ACC112 (cell line): ENCODE measurements around the gene MLLT10.

ENCODE experiments used
- H2AFZ ChIP-seq: fragments of 200-600 bp; sonication (generic); one replicate; pipeline ENCODE4 v1.6.0; 2017; ENCODE audit warnings: antibody characterized with exemption, low read length; ENCODE audit not compliant: unreplicated experiment
- H3K27ac ChIP-seq: fragments of 200-600 bp; sonication (generic); 2 replicates; pipeline ENCODE4 v1.5.1; 2014; ENCODE audit warnings: low read depth, mild to moderate bottlenecking, antibody characterized with exemption, low read length, moderate library complexity
- H3K27me3 ChIP-seq: fragments of 200-600 bp; sonication (generic); 2 replicates; pipeline ENCODE4 v1.6.1; 2014; ENCODE audit warnings: mild to moderate bottlenecking, antibody characterized with exemption, low read length, moderate library complexity, mixed read lengths; ENCODE audit not compliant: insufficient read depth
- H3K36me3 ChIP-seq: fragments of 200-600 bp; sonication (generic); 2 replicates; pipeline ENCODE4 v1.6.1; 2016; ENCODE audit warnings: mild to moderate bottlenecking, antibody characterized with exemption, low read length, moderate library complexity, mixed read lengths; ENCODE audit not compliant: insufficient read depth
- H3K4me1 ChIP-seq: fragments of 200-600 bp; sonication (generic); one replicate; pipeline ENCODE4 v1.6.1; 2016; ENCODE audit warnings: low read length, mixed read lengths; ENCODE audit not compliant: insufficient read depth, unreplicated experiment, control insufficient read depth
- H3K4me3 ChIP-seq: fragments of 200-600 bp; sonication (generic); 2 replicates; pipeline ENCODE4 v1.5.1; 2014; ENCODE audit warnings: mild to moderate bottlenecking, low read depth, low read length
- H3K79me2 ChIP-seq: fragments of 200-600 bp; sonication (generic); one replicate; pipeline ENCODE4 v1.6.0; 2016; ENCODE audit warnings: low read length; ENCODE audit not compliant: control insufficient read depth, unreplicated experiment, insufficient read depth

The MLLT10 gene

GRCh38 chr10:21649454-21649872 is 115.4 kb downstream of the MLLT10 start:
- H3K36me3 ChIP-seq: peaks cover 9% of the 10 kb centered on the region; the same call in 1 of the 2 replicates
- no peak overlapping the region for H3K27ac ChIP-seq
- H3K4me3 ChIP-seq: no peak overlapping the region
- H3K79me2 ChIP-seq: peaks cover 32% of the 10 kb centered on the region
- peaks cover 6% of the 10 kb centered on the region for H3K4me1 ChIP-seq
- H2AFZ ChIP-seq: no peak overlapping the region
- H3K27me3 ChIP-seq: no peaks in the 10 kb centered on the region

GRCh38 chr10:21650353-21650752 is 116.3 kb downstream of the MLLT10 start:
- Histone ChIP-seq H3K27ac (no peak overlapping the region), H3K27me3 (no peaks in the 10 kb centered on the region), H3K36me3 (peaks cover 9% of the 10 kb centered on the region; the same call in 1 of the 2 replicates), H3K4me1 (peaks cover 6% of the 10 kb centered on the region), H3K79me2 (peaks cover 38% of the 10 kb centered on the region), H3K4me3 (no peak overlapping the region), H2AFZ (no peak overlapping the region)

GRCh38 chr10:21655236-21655635 is 121.2 kb downstream of the MLLT10 start:
- Histone ChIP-seq H3K4me3 (no peak overlapping the region), H3K79me2 (peaks cover 28% of the 10 kb centered on the region), H3K4me1 (no peaks in the 10 kb centered on the region), H3K36me3 (peaks cover 9% of the 10 kb centered on the region; the same call in 1 of the 2 replicates), H3K27ac (no peak overlapping the region), H2AFZ (no peak overlapping the region), H3K27me3 (no peaks in the 10 kb centered on the region)

GRCh38 chr10:21655687-21656086 is 121.7 kb downstream of the MLLT10 start:
- Histone ChIP-seq H2AFZ (no peak overlapping the region), H3K36me3 (peaks cover 9% of the 10 kb centered on the region; the same call in 1 of the 2 replicates), H3K27ac (no peak overlapping the region), H3K79me2 (peaks cover 28% of the 10 kb centered on the region), H3K27me3 (no peaks in the 10 kb centered on the region), H3K4me1 (no peaks in the 10 kb centered on the region), H3K4me3 (no peak overlapping the region)

GRCh38 chr10:21661087-21661486 is 127.1 kb downstream of the MLLT10 start:
- H3K4me1 ChIP-seq: no peaks in the 10 kb centered on the region
- no peak overlapping the region for H2AFZ ChIP-seq
- no peaks in the 10 kb centered on the region for H3K27me3 ChIP-seq
- peaks cover 27% of the 10 kb centered on the region for H3K79me2 ChIP-seq
- no peak overlapping the region for H3K4me3 ChIP-seq
- H3K36me3 ChIP-seq: no peaks in the 10 kb centered on the region
- H3K27ac ChIP-seq: no peak overlapping the region

- Histone ChIP-seq H3K36me3 (no peaks in the 10 kb centered on the region), H3K4me3 (no peak overlapping the region), H3K4me1 (peaks cover 3% of the 10 kb centered on the region), H3K27ac (no peak overlapping the region), H3K27me3 (no peaks in the 10 kb centered on the region), H3K79me2 (peaks cover 27% of the 10 kb centered on the region), H2AFZ (no peak overlapping the region)
Measured at GRCh38 chr10:21661935-21662334, 127.9 kb downstream of the MLLT10 start.

- H3K4me3 ChIP-seq: no peak overlapping the region
- no peaks in the 10 kb centered on the region for H3K27me3 ChIP-seq
- H3K27ac ChIP-seq: no peak overlapping the region
- no peak overlapping the region for H2AFZ ChIP-seq
- no peaks in the 10 kb centered on the region for H3K36me3 ChIP-seq
- peaks cover 8% of the 10 kb centered on the region for H3K4me1 ChIP-seq
- peaks cover 32% of the 10 kb centered on the region for H3K79me2 ChIP-seq
Measured at GRCh38 chr10:21662635-21663034, 128.6 kb downstream of the MLLT10 start.

GRCh38 chr10:21668831-21669230 is 134.8 kb downstream of the MLLT10 start:
- Histone ChIP-seq H3K4me3 (no peak overlapping the region), H3K27me3 (no peaks in the 10 kb centered on the region), H3K36me3 (no peaks in the 10 kb centered on the region; the same call in 1 of the 2 replicates), H3K27ac (no peak overlapping the region), H2AFZ (no peak overlapping the region), H3K4me1 (peaks cover 8% of the 10 kb centered on the region), H3K79me2 (peaks cover 30% of the 10 kb centered on the region)

GRCh38 chr10:21670391-21670790 is 136.4 kb downstream of the MLLT10 start:
- Histone ChIP-seq H3K79me2 (peaks cover 30% of the 10 kb centered on the region), H2AFZ (no peak overlapping the region), H3K27ac (no peak overlapping the region), H3K27me3 (no peaks in the 10 kb centered on the region), H3K36me3 (no peaks in the 10 kb centered on the region; the same call in 1 of the 2 replicates), H3K4me3 (no peak overlapping the region), H3K4me1 (peaks cover 8% of the 10 kb centered on the region)

GRCh38 chr10:21673668-21674067 is 139.6 kb downstream of the MLLT10 start:
- Histone ChIP-seq H2AFZ (no peak overlapping the region), H3K4me3 (no peak overlapping the region), H3K4me1 (no peaks in the 10 kb centered on the region), H3K36me3 (no peaks in the 10 kb centered on the region; the same call in 1 of the 2 replicates), H3K79me2 (peaks cover 14% of the 10 kb centered on the region), H3K27ac (no peak overlapping the region), H3K27me3 (no peaks in the 10 kb centered on the region)

- no peak overlapping the region for H3K27ac ChIP-seq
- no peak overlapping the region for H3K4me3 ChIP-seq
- H2AFZ ChIP-seq: no peak overlapping the region
- no peaks in the 10 kb centered on the region for H3K4me1 ChIP-seq
- no peaks in the 10 kb centered on the region for H3K27me3 ChIP-seq
- no peaks in the 10 kb centered on the region; the same call in 1 of the 2 replicates for H3K36me3 ChIP-seq
- H3K79me2 ChIP-seq: peaks cover 3% of the 10 kb centered on the region
Measured at GRCh38 chr10:21675157-21675796, 141.2 kb downstream of the MLLT10 start.
